Uterus (tissue), 4 donors: Measurements from ENCODE around the gene PRUNE2. TPM values are rescaled to one million over a fixed set of nuclear protein-coding genes. Genes with fewer than 3 reads are reported as not detected.

Experiments used
- DNase-seq, 2 donors: peaks; one replicate each; pipeline ENCODE4 v3.0.0-alpha.2; 2019 to 2020
- H3K27ac ChIP-seq, 2 donors: fragments of 200-600 bp; sonication (generic); 1 replicate in 1 of 2; 2 replicates in 1 of 2; pipeline ENCODE4 v1.5.1; 2016 to 2018
- H3K27me3 ChIP-seq, 2 donors: fragments of 200-600 bp; sonication (generic); one replicate each; pipeline ENCODE4 v1.5.1; 2018 to 2019; ENCODE audit warnings: control low read depth in 1 of 2
- H3K36me3 ChIP-seq, 2 donors: fragments of 200-600 bp; sonication (generic); one replicate each; pipeline ENCODE4 v1.5.1; 2019; ENCODE audit warnings: control low read depth in 1 of 2
- H3K4me1 ChIP-seq, 2 donors: fragments of 200-600 bp; sonication (generic); one replicate each; pipeline ENCODE4 v1.5.1; 2018 to 2019; ENCODE audit warnings: control low read depth in 1 of 2
- H3K4me3 ChIP-seq, 2 donors: fragments of 200-600 bp; sonication (generic); 1 replicate in 1 of 2; 2 replicates in 1 of 2; pipeline ENCODE4 v1.5.1; 2018 to 2019; ENCODE audit warnings: mild to moderate bottlenecking in 1 of 2
- H3K9me3 ChIP-seq, 2 donors: fragments of 200-600 bp; sonication (generic); one replicate each; pipeline ENCODE4 v1.5.1; 2019; ENCODE audit warnings: control low read depth in 1 of 2
- POLR2A ChIP-seq, 2 donors: fragments of 450-650 bp; IDR thresholded peaks; one replicate each; pipeline ENCODE4 v1.6.1; 2016; ENCODE audit warnings: antibody characterized with exemption in 2 of 2, mild to moderate bottlenecking in 1 of 2, moderate library complexity in 1 of 2
- intact Hi-C: fragments of 100-400 bp; cut with DNase I; formaldehyde crosslinking; loops from one replicate; pipeline ENCODE4 v1.15.1; 2023; ENCODE audit warnings: low total_unique reads
- total RNA-seq, 4 donors: library from RNA; depleted of rRNA in 3 of 4; stranded (reverse); fragments of >200 nt in 3 of 4; gene quantifications; one replicate each; pipeline versions ENCODE4 v1.1.0 to v1.2.4, GENCODE V29; 2014 to 2023
- TF ChIP-seq, protein P1 (sequence below), 4 experiments: fragments of 200-600 bp in 2 of 4; fragments of 450-650 bp in 2 of 4; sonication (generic) in 2 of 4; IDR thresholded peaks; one replicate each; pipeline ENCODE4 v1.5.1; 2016 to 2019; ENCODE audit warnings: antibody characterized with exemption in 4 of 4, mild to moderate bottlenecking in 2 of 4, moderate library complexity in 1 of 4
- donor health status: DM: yes; HTN: yes; CAD: no.

The PRUNE2 gene
- total RNA-seq, 4 donors from 2014 or later = 51.4 to 187 (median 97.1) TPM

GRCh38 chr9:76701441-76702039 lies 204.4 kb downstream of the PRUNE2 start:
- TF ChIP-seq, protein P1, sequence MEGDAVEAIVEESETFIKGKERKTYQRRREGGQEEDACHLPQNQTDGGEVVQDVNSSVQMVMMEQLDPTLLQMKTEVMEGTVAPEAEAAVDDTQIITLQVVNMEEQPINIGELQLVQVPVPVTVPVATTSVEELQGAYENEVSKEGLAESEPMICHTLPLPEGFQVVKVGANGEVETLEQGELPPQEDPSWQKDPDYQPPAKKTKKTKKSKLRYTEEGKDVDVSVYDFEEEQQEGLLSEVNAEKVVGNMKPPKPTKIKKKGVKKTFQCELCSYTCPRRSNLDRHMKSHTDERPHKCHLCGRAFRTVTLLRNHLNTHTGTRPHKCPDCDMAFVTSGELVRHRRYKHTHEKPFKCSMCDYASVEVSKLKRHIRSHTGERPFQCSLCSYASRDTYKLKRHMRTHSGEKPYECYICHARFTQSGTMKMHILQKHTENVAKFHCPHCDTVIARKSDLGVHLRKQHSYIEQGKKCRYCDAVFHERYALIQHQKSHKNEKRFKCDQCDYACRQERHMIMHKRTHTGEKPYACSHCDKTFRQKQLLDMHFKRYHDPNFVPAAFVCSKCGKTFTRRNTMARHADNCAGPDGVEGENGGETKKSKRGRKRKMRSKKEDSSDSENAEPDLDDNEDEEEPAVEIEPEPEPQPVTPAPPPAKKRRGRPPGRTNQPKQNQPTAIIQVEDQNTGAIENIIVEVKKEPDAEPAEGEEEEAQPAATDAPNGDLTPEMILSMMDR (IDR thresholded peaks at IDR 0.05) = no peak
- no peak for TF ChIP-seq POLR2A (IDR thresholded peaks at IDR 0.05)

GRCh38 chr9:76700916-76701315 lies 205.0 kb downstream of the PRUNE2 start:
- H3K9me3 ChIP-seq = no peaks in the 10 kb centered on the region
- DNase-seq = no peak
- H3K27me3 ChIP-seq = no peaks in the 10 kb centered on the region
- no peak overlapping the region for H3K27ac ChIP-seq
- intact Hi-C loops = loop anchor here (10.0 kb wide), 1 partner anchor 256 kb away; no protein-coding TSS in a partner anchor
- no peak overlapping the region for H3K4me3 ChIP-seq
- no peaks in the 10 kb centered on the region for H3K4me1 ChIP-seq
- TF ChIP-seq, protein P1 (IDR thresholded peaks at IDR 0.05) = no peak
- no peak for TF ChIP-seq POLR2A (IDR thresholded peaks at IDR 0.05)
- no peaks in the 10 kb centered on the region for H3K36me3 ChIP-seq

More at GRCh38 chr9:76701441-76702039, 204.4 kb downstream of the PRUNE2 start:
- H3K9me3 ChIP-seq = no peaks in the 10 kb centered on the region
- H3K27me3 ChIP-seq = no peaks in the 10 kb centered on the region
- H3K27ac ChIP-seq = no peak overlapping the region
- H3K4me1 ChIP-seq = no peaks in the 10 kb centered on the region
- intact Hi-C loops = loop anchor here (10.0 kb wide), 1 partner anchor 257 kb away; no protein-coding TSS in a partner anchor
- DNase-seq = no peak
- no peak overlapping the region for H3K4me3 ChIP-seq
- no peaks in the 10 kb centered on the region for H3K36me3 ChIP-seq

- TF ChIP-seq POLR2A (IDR thresholded peaks at IDR 0.05) = no peak
- TF ChIP-seq, protein P1 (IDR thresholded peaks at IDR 0.05) = no peak
- intact Hi-C loops = loop anchor here (10.0 kb wide), 1 partner anchor 255 kb away; no protein-coding TSS in a partner anchor
- H3K27ac ChIP-seq = no peak overlapping the region
- no peak for DNase-seq
- H3K4me3 ChIP-seq = no peak overlapping the region
- no peaks in the 10 kb centered on the region for H3K27me3 ChIP-seq
- no peaks in the 10 kb centered on the region for H3K36me3 ChIP-seq
- no peaks in the 10 kb centered on the region for H3K9me3 ChIP-seq
- no peaks in the 10 kb centered on the region for H3K4me1 ChIP-seq
Measured at GRCh38 chr9:76699971-76700370, 205.9 kb downstream of the PRUNE2 start.

DNA sequence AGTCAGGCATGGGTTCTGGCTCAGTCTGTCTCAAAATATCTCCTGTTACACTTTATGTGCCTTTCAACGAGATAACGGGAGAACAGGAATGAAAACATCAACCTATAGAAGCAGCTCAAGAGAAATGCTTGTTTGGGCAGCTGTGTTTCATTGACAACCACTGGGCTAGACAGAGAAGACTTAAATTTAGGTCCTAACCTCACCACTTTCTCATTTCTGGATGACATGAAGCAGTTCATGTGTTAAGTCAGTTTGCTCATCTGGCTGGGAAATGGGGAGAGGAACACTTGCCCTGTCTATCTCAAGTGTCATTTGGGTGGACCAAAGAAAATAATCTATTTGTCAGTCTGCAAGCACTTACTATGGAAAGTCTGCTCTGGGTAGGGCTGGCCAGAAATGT lies 208.4 kb downstream of the PRUNE2 start:
- H3K4me3 ChIP-seq = no peak overlapping the region
- no peaks in the 10 kb centered on the region for H3K36me3 ChIP-seq
- no peaks in the 10 kb centered on the region for H3K9me3 ChIP-seq
- TF ChIP-seq, protein P1 (IDR thresholded peaks at IDR 0.05) = no peak
- TF ChIP-seq POLR2A (IDR thresholded peaks at IDR 0.05) = no peak
- no peak for DNase-seq
- H3K27ac ChIP-seq = no peak overlapping the region
- H3K27me3 ChIP-seq = no peaks in the 10 kb centered on the region
- intact Hi-C loops = no loop called here
- no peaks in the 10 kb centered on the region for H3K4me1 ChIP-seq

- TF ChIP-seq POLR2A (IDR thresholded peaks at IDR 0.05) = no peak
- TF ChIP-seq, protein P1 (IDR thresholded peaks at IDR 0.05) = no peak
- H3K27me3 ChIP-seq = no peaks in the 10 kb centered on the region
- intact Hi-C loops = no loop called here
Measured at GRCh38 chr9:76697081-76697480, 208.8 kb downstream of the PRUNE2 start.

More at GRCh38 chr9:76697081-76697480, 208.8 kb downstream of the PRUNE2 start:
- Histone ChIP-seq H3K9me3 (no peaks in the 10 kb centered on the region), H3K36me3 (no peaks in the 10 kb centered on the region), H3K4me3 (no peak overlapping the region), H3K27ac (no peak overlapping the region), H3K4me1 (no peaks in the 10 kb centered on the region)
- DNase-seq = no peak
